AG08395 (cell line): Measurements from ENCODE around the gene ZMYND15.
"Not testable (repeated sequence)": the region's sequence is repeated elsewhere in the genome, so short reads cannot be mapped to it uniquely, and the experiment has no call there.

Source experiments
- DNase-seq: peaks from one replicate; pipeline ENCODE4 v3.0.0; 2012; ENCODE audit warnings: mixed read lengths, low spot score

ZMYND15 gene, protein sequence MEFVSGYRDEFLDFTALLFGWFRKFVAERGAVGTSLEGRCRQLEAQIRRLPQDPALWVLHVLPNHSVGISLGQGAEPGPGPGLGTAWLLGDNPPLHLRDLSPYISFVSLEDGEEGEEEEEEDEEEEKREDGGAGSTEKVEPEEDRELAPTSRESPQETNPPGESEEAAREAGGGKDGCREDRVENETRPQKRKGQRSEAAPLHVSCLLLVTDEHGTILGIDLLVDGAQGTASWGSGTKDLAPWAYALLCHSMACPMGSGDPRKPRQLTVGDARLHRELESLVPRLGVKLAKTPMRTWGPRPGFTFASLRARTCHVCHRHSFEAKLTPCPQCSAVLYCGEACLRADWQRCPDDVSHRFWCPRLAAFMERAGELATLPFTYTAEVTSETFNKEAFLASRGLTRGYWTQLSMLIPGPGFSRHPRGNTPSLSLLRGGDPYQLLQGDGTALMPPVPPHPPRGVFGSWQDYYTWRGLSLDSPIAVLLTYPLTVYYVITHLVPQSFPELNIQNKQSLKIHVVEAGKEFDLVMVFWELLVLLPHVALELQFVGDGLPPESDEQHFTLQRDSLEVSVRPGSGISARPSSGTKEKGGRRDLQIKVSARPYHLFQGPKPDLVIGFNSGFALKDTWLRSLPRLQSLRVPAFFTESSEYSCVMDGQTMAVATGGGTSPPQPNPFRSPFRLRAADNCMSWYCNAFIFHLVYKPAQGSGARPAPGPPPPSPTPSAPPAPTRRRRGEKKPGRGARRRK

GRCh38 chr17:4739122-4740024 is at the start of gene ZMYND15, which contains the start of gene CXCL16:
Gene ZMYND15 (plus strand): TSS chr17:4739833. CDS start chr17:4740549, 716 bp downstream.
Gene CXCL16 (minus strand): TSS chr17:4739928. CDS start chr17:4739339, 589 bp downstream.
- DNase-seq, result peak; percentile 57

- DNase-seq, result not testable (repeated sequence)
Observed at GRCh38 chr17:4689872-4690271, 49.8 kb upstream of the ZMYND15 start.

- no peak for DNase-seq
Observed at GRCh38 chr17:4690745-4691144, 48.9 kb upstream of the ZMYND15 start.

DNA sequence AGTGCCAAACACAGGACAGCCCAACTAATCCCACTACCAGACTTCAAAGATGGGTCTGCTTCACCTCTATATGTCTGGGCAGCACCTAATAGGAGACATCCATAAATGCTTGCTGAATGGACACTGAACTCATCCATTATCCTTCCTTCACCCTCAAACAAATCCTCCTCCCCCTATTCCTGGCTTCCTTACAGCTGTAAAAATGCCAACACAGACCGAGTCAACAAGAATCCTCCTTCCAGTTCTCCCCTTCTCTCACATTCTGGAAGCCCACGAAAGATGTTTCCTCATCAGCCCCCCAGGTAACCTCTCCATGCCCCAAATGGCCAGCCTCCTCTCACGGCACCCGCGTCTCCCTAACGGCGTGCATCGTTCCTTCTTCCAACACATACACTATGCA is 47.9 kb upstream of the ZMYND15 start:
- no peak for DNase-seq

DNA sequence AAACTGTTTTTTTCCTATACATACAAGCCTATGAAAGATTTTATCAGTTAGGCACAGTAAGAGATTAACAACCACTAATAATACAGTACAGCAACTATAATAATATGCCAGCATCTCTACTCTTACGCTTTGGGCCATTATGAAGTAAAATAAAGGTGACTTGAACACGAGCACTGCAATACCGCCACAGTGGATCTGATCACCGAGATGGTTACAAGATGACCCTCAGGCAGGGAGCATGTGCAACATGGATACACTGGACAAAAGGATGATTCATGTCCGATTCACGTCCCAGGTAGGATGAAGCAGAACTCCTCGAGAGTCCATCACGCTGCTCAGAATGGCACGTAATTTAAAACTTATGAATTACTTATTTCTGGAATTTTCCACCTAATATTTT is 46.2 kb upstream of the ZMYND15 start:
- DNase-seq, result no peak

DNA sequence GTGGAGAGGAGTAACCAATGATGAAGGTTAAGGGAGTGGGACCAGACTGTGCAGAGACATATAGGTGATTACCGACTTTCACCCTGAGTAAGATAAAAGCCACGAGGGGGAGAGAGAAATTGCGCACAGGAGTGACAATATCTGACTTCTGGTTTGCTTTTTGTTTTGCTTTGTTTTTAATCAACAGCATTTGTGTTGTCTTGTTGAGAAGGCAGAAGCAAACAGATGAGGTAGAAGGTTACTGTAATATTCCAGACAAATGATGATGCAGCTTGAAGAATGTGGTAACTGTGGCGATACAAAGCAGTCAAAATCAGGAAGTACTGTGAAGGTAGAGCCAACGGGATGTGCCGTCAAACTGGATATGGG is 43.2 kb upstream of the ZMYND15 start:
- DNase-seq, result no peak

DNA sequence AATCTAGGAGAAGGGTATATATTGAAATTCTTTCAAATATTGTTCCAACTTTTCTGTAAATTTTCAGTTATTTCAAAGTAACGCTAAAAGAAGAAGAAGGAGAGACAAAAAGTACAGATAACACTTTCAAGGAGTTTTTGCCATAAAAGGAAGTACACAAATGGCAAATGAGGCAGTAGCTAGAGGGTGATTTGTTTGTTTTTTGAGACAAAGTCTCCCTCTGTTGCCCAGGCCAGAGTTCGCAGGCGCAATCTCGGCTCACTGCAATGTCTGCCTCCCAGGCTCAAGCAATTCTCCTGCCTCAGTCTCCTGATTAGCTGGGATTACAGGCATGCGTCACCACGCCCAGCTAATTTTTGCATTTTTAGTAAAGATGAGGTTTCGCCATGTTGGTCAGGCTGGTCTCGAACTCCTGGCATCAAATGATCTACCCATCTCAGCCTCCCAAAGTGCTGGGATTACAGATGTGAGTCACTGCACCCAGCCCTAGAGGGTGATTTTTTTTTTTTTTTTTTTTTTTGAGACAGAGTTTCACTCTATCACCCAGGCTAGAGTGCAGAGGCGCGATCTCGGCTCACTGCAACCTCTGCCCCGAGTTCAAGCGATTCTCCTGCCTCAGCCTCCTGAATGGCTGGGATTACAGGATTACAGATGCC is 40.1 kb upstream of the ZMYND15 start:
- DNase-seq, result not testable (repeated sequence)

DNA sequence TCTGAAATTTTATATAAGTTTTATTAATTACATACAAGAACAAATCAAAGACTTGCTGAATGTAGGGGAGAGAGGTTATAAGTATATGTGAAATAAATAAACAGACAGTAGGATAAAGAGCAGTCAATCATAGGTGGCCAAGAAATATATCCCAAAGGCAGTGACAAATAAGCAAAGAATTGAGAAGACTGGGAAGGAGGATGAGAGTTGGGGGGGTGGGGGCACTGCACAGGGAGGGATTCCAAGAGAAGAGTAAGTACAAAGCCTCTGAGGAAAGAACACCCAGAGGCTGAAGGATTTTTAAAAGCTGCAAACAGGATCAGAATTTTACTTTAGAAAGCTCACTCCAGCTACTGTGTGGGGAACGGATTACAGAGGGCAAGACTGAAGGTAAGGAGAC is 38.5 kb upstream of the ZMYND15 start:
- no peak for DNase-seq

DNA sequence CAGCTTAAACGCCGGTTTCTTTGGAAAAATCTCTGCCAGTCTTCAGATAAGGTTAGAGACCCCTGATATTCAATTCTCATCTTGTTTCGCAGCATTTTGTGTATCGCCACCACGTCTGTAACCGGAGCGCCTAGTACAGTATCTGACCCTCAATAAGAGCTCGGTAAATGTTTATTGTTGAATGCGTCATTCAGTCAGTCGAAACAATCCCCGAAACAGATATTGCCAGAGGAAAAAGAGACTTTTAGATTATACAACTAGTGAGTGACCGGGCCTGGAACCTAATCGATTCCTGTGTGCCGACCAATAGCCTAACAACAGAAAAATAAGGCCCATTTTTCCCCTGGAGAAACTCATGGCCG is 36.3 kb upstream of the ZMYND15 start:
- DNase-seq, result no peak

GRCh38 chr17:4704574-4704907 is 35.1 kb upstream of the ZMYND15 start:
- DNase-seq, result not testable (repeated sequence)

- DNase-seq, result no peak
Observed at GRCh38 chr17:4704991-4705390, 34.6 kb upstream of the ZMYND15 start.

- peak; percentile 15 for DNase-seq
Observed at GRCh38 chr17:4706121-4706520, 33.5 kb upstream of the ZMYND15 start.

GRCh38 chr17:4708436-4708835 is 31.2 kb upstream of the ZMYND15 start:
- no peak for DNase-seq

DNA sequence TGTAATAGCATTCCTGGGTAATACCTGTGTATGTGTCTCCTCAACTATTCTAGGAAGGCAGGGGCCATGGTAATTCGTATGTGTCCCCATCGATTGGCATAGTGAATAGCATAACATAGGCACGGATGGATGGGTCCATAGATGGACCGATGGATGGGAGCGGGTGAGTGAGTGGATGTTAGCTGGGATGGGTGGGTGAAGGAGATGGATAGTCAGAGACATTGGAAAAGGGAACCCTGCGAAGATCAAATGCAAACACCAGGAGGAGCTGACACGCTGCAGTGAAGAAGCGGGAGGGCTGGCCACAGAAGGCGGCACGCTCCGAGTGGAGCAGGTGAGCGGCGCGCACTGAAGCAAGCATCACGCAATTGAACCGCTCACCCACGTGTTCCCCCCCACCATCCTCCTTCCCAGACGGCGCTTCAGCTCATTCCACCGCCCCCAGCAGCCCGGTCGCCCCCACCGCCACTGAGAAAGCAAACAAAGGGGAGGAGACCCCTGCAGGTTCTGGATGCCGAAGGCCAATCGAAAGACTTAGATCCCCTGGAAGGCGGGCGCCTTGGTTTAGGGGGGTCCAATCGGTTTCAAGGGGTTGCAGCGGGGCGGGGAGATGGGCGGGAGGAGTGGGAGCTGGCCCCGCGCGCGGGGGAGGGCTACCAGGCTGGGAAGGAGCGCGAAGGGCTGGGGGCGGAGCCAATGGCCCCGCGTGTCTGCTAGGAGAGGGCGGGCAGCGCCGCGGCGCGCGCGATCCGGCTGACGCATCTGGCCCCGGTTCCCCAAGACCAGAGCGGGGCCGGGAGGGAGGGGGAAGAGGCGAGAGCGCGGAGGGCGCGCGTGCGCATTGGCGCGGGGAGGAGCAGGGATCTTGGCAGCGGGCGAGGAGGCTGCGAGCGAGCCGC is 29.6 kb upstream of the ZMYND15 start, which contains the start of gene ARRB2:
TSS of gene ARRB2 (plus strand) at position 839 of the 899 bp plus-strand sequence. CDS start 90 bp downstream, outside the sequence.
- peak; percentile 99 for DNase-seq

- DNase-seq, result peak; percentile 30
Observed at GRCh38 chr17:4710693-4711634, 28.7 kb upstream of the ZMYND15 start.

DNA sequence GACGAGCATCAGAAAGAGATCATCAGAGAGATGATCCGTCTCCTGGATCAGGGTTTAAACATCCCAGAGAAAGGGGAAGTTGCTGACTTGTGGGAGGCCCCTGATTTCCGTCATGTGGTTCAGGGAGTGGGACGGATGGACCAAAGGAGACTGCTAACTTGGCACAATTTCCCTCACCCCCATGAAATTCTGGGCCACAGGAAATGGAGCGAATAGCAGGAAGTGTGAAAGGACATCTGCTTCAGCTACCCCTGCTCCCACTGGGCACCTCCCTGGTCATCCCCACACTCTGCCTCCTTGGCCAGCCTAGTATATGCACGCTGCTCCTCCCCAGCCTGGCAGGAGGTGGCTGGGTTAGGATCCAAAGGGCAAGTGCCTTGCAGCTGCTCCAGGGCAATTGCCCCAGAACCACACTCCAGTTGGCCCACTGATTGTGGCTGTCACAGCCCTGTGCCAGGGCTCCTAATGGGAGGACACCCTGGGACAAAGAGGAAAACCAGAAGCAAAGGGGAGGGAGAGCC is 27.9 kb upstream of the ZMYND15 start:
- DNase-seq, result no peak

- DNase-seq, result no peak
Observed at GRCh38 chr17:4712526-4712925, 27.1 kb upstream of the ZMYND15 start.

DNA sequence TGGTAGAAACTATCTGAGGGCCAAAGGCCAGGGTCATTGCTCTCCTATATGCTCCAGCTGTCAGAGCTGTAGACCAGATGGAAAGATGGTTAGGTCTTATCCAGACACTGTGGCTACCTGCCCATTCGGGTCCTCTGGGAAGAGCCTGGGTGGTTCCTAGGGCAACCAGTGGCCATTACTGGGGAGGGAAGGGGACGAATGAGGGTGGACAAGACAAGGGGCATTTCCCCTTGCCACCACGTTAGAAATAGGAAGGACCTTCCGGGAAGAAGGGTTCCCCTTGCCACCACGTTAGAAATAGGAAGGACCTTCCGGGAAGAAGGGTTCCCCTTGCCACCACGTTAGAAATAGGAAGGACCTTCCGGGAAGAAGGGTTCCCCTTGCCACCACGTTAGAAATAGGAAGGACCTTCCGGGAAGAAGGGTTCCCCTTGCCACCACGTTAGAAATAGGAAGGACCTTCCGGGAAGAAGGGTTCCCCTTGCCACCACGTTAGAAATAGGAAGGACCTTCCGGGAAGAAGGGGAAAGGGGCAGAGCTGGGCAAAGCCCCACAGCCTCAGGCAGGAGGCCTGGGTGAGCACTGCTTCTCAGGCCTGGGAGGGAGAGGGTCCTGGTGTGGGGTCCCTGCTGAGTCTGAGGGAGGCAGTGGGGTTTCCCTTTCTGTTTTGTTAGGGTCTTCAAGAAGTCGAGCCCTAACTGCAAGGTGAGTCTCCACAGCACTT is 25.1 kb upstream of the ZMYND15 start:
- not testable (repeated sequence) for DNase-seq
